ENCODE results near the gene HIRIP3. TPM values are rescaled to one million over a fixed set of nuclear protein-coding genes. Genes with fewer than 3 reads are reported as not detected.

Gene HIRIP3
- total and polyA plus RNA-seq, 2 of the 13 experiments (the other 11 are each of a cell fraction or from before 2014, with no cell fraction given), result 12.6 to 17.2 TPM

DNA sequence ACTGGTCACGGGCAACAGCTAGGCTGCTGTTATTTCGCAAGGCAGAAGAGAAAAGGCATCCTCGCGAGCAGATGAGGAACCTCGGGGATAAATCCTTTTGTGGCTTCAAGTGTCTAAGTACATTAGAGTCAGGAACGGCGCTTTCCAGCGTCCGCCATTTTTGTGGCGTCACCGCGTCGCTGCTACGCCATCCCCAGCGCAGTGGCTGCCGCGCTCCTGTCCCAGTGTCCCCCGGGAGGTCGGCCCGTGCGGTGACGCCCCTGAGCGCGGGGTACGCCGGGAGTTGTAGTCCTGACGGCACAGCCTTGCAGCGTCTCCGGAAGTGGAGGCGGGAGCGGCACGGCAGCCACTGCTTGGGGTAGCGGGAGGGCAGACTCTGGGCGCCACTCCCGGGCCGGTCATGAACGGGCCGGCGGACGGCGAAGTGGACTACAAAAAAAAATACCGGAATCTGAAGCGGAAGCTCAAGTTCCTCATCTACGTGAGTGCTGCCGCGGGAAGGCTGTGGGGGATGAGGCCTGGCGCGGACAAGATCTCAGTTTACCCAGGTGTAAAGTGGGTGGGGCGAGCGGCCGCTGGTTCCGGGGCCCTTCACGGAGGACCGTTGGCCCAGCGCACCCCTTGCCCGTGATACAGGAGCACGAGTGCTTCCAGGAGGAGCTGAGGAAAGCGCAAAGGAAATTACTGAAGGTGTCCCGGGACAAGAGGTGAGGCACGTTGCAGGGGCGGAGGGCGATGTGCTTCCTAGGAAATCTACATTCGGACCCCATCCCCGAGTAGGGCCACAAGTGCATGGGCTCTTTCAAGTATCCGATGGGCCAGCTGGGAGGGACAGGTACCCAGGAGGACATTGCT, 721 bp upstream of the HIRIP3 start, which contains the start of gene INO80E (continued):
- TF ChIP-seq SOX13 (IDR thresholded peaks at IDR 0.05) (no peak), SOX13 (CRISPR knock-in tag; conservative IDR thresholded peaks at IDR 0.05 in 1 of 2, IDR thresholded peaks at IDR 0.05 in 1 of 2) (peak in 1 of 2 experiments; percentile 39; a peak in 1 of 4 replicates), ZNF772 (CRISPR knock-in tag; IDR thresholded peaks at IDR 0.05) (peak; percentile 69; the same call in 1 of the 2 replicates), ZKSCAN5 (CRISPR knock-in tag; IDR thresholded peaks at IDR 0.05) (peak; percentile 67; the same call in 1 of the 2 replicates), ZNF652 (CRISPR knock-in tag; IDR thresholded peaks at IDR 0.05; ENCODE audit: borderline replicate concordance, low read depth) (peak; percentile 51; the same call in 1 of the 2 replicates), TBP (CRISPR knock-in tag; IDR thresholded peaks at IDR 0.05) (peak; percentile 96; the same call in 1 of the 2 replicates), NKX3-1 (CRISPR knock-in tag; IDR thresholded peaks at IDR 0.05) (0 out of 2 replicates have a peak, but pooled peaks have one; percentile 19), HNF4A (CRISPR knock-in tag; IDR thresholded peaks at IDR 0.05) (0 out of 2 replicates have a peak, but pooled peaks have one; percentile 9), ZNF33B (CRISPR knock-in tag; IDR thresholded peaks at IDR 0.05) (peak; percentile 17; the same call in 1 of the 2 replicates), RORA (CRISPR knock-in tag; IDR thresholded peaks at IDR 0.05) (peak; percentile 66; the same call in 1 of the 2 replicates), ZNF354B (CRISPR knock-in tag; IDR thresholded peaks at IDR 0.05) (no peak)
- TF ChIP-seq, protein P1, sequence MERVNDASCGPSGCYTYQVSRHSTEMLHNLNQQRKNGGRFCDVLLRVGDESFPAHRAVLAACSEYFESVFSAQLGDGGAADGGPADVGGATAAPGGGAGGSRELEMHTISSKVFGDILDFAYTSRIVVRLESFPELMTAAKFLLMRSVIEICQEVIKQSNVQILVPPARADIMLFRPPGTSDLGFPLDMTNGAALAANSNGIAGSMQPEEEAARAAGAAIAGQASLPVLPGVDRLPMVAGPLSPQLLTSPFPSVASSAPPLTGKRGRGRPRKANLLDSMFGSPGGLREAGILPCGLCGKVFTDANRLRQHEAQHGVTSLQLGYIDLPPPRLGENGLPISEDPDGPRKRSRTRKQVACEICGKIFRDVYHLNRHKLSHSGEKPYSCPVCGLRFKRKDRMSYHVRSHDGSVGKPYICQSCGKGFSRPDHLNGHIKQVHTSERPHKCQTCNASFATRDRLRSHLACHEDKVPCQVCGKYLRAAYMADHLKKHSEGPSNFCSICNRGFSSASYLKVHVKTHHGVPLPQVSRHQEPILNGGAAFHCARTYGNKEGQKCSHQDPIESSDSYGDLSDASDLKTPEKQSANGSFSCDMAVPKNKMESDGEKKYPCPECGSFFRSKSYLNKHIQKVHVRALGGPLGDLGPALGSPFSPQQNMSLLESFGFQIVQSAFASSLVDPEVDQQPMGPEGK (CRISPR knock-in tag; IDR thresholded peaks at IDR 0.05), result peak; percentile 63
- TF ChIP-seq, protein P2, sequence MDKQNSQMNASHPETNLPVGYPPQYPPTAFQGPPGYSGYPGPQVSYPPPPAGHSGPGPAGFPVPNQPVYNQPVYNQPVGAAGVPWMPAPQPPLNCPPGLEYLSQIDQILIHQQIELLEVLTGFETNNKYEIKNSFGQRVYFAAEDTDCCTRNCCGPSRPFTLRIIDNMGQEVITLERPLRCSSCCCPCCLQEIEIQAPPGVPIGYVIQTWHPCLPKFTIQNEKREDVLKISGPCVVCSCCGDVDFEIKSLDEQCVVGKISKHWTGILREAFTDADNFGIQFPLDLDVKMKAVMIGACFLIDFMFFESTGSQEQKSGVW (CRISPR knock-in tag; IDR thresholded peaks at IDR 0.05; ENCODE audit: borderline replicate concordance), result peak; percentile 93
- TF ChIP-seq, protein P3, sequence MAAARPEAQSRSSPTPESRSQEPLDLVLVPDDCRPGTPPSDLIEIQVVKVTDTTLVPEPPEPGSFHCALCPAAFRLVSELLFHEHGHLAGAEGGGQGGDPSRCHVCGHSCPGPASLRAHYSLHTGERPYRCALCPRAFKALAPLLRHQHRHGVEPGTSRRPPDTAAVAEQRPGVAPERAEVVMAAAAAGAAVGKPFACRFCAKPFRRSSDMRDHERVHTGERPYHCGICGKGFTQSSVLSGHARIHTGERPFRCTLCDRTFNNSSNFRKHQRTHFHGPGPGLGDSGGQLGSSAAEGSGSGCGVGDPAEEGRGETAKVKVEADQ (CRISPR knock-in tag; IDR thresholded peaks at IDR 0.05; ENCODE audit: borderline replicate concordance), result peak; percentile 80; the same call in 1 of the 2 replicates
- TF ChIP-seq, protein P4, sequence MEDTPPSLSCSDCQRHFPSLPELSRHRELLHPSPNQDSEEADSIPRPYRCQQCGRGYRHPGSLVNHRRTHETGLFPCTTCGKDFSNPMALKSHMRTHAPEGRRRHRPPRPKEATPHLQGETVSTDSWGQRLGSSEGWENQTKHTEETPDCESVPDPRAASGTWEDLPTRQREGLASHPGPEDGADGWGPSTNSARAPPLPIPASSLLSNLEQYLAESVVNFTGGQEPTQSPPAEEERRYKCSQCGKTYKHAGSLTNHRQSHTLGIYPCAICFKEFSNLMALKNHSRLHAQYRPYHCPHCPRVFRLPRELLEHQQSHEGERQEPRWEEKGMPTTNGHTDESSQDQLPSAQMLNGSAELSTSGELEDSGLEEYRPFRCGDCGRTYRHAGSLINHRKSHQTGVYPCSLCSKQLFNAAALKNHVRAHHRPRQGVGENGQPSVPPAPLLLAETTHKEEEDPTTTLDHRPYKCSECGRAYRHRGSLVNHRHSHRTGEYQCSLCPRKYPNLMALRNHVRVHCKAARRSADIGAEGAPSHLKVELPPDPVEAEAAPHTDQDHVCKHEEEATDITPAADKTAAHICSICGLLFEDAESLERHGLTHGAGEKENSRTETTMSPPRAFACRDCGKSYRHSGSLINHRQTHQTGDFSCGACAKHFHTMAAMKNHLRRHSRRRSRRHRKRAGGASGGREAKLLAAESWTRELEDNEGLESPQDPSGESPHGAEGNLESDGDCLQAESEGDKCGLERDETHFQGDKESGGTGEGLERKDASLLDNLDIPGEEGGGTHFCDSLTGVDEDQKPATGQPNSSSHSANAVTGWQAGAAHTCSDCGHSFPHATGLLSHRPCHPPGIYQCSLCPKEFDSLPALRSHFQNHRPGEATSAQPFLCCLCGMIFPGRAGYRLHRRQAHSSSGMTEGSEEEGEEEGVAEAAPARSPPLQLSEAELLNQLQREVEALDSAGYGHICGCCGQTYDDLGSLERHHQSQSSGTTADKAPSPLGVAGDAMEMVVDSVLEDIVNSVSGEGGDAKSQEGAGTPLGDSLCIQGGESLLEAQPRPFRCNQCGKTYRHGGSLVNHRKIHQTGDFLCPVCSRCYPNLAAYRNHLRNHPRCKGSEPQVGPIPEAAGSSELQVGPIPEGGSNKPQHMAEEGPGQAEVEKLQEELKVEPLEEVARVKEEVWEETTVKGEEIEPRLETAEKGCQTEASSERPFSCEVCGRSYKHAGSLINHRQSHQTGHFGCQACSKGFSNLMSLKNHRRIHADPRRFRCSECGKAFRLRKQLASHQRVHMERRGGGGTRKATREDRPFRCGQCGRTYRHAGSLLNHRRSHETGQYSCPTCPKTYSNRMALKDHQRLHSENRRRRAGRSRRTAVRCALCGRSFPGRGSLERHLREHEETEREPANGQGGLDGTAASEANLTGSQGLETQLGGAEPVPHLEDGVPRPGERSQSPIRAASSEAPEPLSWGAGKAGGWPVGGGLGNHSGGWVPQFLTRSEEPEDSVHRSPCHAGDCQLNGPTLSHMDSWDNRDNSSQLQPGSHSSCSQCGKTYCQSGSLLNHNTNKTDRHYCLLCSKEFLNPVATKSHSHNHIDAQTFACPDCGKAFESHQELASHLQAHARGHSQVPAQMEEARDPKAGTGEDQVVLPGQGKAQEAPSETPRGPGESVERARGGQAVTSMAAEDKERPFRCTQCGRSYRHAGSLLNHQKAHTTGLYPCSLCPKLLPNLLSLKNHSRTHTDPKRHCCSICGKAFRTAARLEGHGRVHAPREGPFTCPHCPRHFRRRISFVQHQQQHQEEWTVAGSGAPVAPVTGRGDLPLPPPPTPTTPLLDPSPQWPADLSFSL (CRISPR knock-in tag; IDR thresholded peaks at IDR 0.05), result no peak

Measured in HepG2 (cell line).